Measurements from ENCODE around the gene NCBP1.

NCBP1 gene

DNA sequence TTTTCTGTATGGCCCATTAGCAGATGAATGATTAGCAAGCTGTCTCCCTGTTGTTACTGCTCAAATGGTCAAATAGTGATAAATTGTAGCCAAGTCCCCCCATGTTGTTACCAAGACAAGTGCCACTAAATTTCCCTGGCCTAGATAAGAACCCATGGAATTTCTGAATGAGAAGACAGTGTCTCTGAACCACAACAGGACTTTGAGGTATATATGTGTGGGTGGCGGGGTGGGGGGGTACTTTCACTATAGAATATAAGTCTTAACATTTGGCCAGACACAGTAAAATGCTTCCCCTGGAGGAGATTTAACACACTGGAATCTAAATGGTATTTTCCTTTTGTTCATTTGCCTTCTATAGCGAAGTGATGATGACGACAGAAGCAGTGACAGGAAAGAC lies 34.9 kb downstream of the NCBP1 start:
- Histone ChIP-seq H3K36me3 (peaks cover 96% of the 10 kb centered on the region), H3K27ac (no peak overlapping the region), H3K9me3 (no peaks in the 10 kb centered on the region), H3K27me3 (no peaks in the 10 kb centered on the region), H3K4me1 (ENCODE audit: control insufficient read depth in 1 of 2, insufficient read depth in 1 of 2, low read depth in 1 of 2, low read length in 1 of 2) (peaks cover 9 to 15% of the 10 kb centered on the region in 2 experiments), H3K4me3 (ENCODE audit: low read depth in 1 of 2, low read length in 1 of 2) (no peak overlapping the region)
- TF ChIP-seq, protein P1, sequence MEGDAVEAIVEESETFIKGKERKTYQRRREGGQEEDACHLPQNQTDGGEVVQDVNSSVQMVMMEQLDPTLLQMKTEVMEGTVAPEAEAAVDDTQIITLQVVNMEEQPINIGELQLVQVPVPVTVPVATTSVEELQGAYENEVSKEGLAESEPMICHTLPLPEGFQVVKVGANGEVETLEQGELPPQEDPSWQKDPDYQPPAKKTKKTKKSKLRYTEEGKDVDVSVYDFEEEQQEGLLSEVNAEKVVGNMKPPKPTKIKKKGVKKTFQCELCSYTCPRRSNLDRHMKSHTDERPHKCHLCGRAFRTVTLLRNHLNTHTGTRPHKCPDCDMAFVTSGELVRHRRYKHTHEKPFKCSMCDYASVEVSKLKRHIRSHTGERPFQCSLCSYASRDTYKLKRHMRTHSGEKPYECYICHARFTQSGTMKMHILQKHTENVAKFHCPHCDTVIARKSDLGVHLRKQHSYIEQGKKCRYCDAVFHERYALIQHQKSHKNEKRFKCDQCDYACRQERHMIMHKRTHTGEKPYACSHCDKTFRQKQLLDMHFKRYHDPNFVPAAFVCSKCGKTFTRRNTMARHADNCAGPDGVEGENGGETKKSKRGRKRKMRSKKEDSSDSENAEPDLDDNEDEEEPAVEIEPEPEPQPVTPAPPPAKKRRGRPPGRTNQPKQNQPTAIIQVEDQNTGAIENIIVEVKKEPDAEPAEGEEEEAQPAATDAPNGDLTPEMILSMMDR (IDR thresholded peaks at IDR 0.05), result no peak

DNA sequence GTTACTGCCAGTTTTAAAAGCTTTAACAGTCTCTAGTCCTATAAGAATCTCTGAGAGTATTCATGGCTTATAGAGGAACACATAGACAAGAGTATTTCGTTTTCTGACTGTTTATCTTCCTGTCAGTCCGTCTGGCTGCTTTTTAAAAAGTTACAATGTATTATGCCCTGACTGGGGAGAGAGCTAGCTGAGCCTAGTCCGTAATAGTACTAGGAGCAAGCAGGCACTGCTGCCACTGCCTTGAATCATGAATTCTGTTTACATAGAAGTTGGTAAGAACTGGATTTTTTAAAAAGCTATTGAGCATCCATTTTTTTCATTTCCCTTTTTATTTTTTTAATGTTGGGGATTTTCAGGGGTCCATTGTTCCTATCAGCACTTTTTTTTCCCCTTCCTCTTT lies 37.0 kb downstream of the NCBP1 start:
- H3K4me1 ChIP-seq (ENCODE audit: control insufficient read depth in 1 of 2, insufficient read depth in 1 of 2, low read depth in 1 of 2, low read length in 1 of 2), result peaks cover 9 to 15% of the 10 kb centered on the region in 2 experiments
- TF ChIP-seq, protein P1 (IDR thresholded peaks at IDR 0.05), result no peak
- no peaks in the 10 kb centered on the region for H3K9me3 ChIP-seq
- H3K27me3 ChIP-seq, result no peaks in the 10 kb centered on the region
- no peak overlapping the region for H3K27ac ChIP-seq
- H3K4me3 ChIP-seq (ENCODE audit: low read depth in 1 of 2, low read length in 1 of 2), result no peak overlapping the region
- peaks cover 96% of the 10 kb centered on the region for H3K36me3 ChIP-seq

DNA sequence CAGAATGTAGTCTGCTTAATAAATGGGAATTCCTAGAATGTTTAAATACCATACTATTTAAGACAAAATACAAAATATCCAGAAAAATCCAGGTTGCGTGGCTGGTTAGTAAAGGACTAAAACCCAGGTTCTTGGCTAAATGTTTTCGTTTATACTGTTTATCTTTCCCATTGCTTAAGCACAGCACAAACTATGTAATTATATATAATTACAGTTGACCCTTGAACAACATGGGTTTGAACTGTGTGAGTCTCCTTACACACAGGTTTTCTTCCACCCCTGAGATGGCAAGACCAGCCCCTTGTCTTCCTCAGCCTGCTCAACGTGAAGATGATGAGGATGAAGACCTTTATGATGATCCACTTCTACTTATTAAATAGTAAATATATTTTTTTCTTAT lies 38.8 kb downstream of the NCBP1 start:
- TF ChIP-seq, protein P1 (IDR thresholded peaks at IDR 0.05), result no peak
- Histone ChIP-seq H3K4me1 (ENCODE audit: control insufficient read depth in 1 of 2, insufficient read depth in 1 of 2, low read depth in 1 of 2, low read length in 1 of 2) (peaks cover 0 to 2% of the 10 kb centered on the region in 2 experiments), H3K9me3 (no peaks in the 10 kb centered on the region), H3K27ac (no peak overlapping the region), H3K27me3 (no peaks in the 10 kb centered on the region), H3K4me3 (ENCODE audit: low read depth in 1 of 2, low read length in 1 of 2) (no peak overlapping the region), H3K36me3 (peaks cover 99% of the 10 kb centered on the region)

DNA sequence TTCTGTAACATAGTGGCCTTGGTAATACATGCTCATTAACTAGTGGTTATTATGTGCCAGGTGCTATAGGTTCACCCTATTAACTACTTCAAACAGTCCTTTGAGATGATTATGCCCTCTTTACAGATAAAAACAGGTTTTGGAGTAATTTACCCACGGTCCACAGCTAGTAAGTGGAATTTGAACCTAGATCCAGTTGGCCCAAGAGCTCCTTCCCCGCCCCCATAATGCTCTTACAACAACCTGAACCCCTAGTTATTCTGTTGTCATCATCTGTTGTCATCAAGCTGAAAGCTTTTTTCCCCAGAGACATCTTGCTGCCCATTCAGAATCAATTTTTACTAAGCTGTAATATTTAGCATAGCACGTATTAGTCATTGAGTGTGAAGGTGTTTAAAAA lies 40.3 kb downstream of the NCBP1 start:
- H3K36me3 ChIP-seq, result peaks cover 87% of the 10 kb centered on the region
- H3K9me3 ChIP-seq, result no peaks in the 10 kb centered on the region
- no peak overlapping the region for H3K27ac ChIP-seq
- H3K4me3 ChIP-seq (ENCODE audit: low read depth in 1 of 2, low read length in 1 of 2), result no peak overlapping the region
- TF ChIP-seq, protein P1 (IDR thresholded peaks at IDR 0.05), result no peak
- no peaks in the 10 kb centered on the region for H3K4me1 ChIP-seq (ENCODE audit: control insufficient read depth in 1 of 2, insufficient read depth in 1 of 2, low read depth in 1 of 2, low read length in 1 of 2)
- no peaks in the 10 kb centered on the region for H3K27me3 ChIP-seq

DNA sequence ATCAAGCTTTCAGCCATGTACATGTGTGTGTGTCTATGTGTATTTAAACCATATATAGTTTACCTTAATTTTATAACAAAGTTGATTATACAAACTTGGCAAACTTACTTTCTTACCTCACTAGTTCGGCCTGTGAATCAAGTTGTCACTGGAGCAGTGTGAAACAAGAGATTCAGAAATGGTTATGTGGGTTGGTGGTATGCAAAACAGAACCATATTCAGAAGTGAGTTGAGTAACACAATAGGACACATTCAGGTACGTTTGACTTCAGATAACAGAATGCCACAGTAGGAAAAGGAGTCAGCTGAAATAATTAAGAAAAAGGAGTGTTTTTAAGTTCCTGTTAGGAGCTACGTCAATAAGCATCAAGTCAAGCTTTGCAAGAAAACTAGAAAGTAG lies 42.0 kb downstream of the NCBP1 start:
- no peak overlapping the region for H3K4me3 ChIP-seq (ENCODE audit: low read depth in 1 of 2, low read length in 1 of 2)
- H3K9me3 ChIP-seq, result no peaks in the 10 kb centered on the region
- H3K27ac ChIP-seq, result no peak overlapping the region
- H3K4me1 ChIP-seq (ENCODE audit: control insufficient read depth in 1 of 2, insufficient read depth in 1 of 2, low read depth in 1 of 2, low read length in 1 of 2), result no peaks in the 10 kb centered on the region
- no peaks in the 10 kb centered on the region for H3K27me3 ChIP-seq
- H3K36me3 ChIP-seq, result peaks cover 82% of the 10 kb centered on the region
- TF ChIP-seq, protein P1 (IDR thresholded peaks at IDR 0.05), result no peak

DNA sequence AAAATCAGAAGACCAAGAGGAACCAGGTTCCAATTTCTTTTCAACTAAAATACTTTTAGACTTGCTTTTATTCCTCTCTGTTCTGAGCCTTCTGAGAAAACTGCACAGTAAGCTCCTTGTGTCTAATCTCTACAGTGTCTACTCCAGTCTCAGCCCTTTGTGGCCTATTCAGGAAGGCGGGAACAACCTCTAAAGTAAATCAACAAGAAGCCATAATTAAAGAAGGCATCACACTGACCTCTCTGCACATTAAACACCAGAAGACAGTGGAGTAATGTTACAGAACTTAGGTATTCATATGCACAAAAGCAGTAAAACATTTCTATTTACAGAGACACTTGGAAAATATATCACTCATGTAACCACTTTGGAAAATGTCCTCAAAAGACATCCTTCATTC lies 48.6 kb downstream of the NCBP1 start:
- Histone ChIP-seq H3K27me3 (no peaks in the 10 kb centered on the region), H3K9me3 (no peaks in the 10 kb centered on the region), H3K4me1 (ENCODE audit: control insufficient read depth in 1 of 2, insufficient read depth in 1 of 2, low read depth in 1 of 2, low read length in 1 of 2) (no peaks in the 10 kb centered on the region), H3K4me3 (ENCODE audit: low read depth in 1 of 2, low read length in 1 of 2) (no peak overlapping the region), H3K27ac (no peak overlapping the region), H3K36me3 (peaks cover 67% of the 10 kb centered on the region)
- TF ChIP-seq, protein P1 (IDR thresholded peaks at IDR 0.05), result no peak
